IMR-90 (cell line): ENCODE results near the gene MORN4. TPM values are rescaled to one million over a fixed set of nuclear protein-coding genes. Genes with fewer than 3 reads are reported as not detected.
"Not testable (repeated sequence)": the region's sequence is repeated elsewhere in the genome, so short reads cannot be mapped to it uniquely, and the experiment has no call there.

Experiments used
- ATAC-seq: fragments of 200-7000 bp; cut with Tn5 transposase; 2 replicates; pipeline ENCODE4 v1.9.1; 2020; ENCODE audit warnings: low read depth, mild to moderate bottlenecking, moderate library complexity
- BruUV-seq: library from RNA; stranded (reverse); fragments of 400-500 nt; replicated peaks from 2 replicates; lab custom pipeline; 2021; lab: Mats Ljungman, UMichigan
- CTCF ChIA-PET: fragments of 300-600 bp; formaldehyde crosslinking; extraction: SDS; loops from one replicate; lab custom pipeline; 2021; ENCODE audit warnings: antibody characterized with exemption; lab: Yijun Ruan, JAX
- POLR2A ChIA-PET: fragments of 300-600 bp; sonication (Branson Sonifier 250); formaldehyde crosslinking; loops from one replicate; lab custom pipeline; 2022; ENCODE audit warnings: antibody characterized with exemption; ENCODE audit not compliant: unreplicated experiment; lab: Charles Lee
- DNase-seq: peaks from one replicate; pipeline ENCODE4 v3.0.0; 2013
- H2AFZ ChIP-seq: replicated peaks from 2 replicates; pipeline ENCODE3; 2013; ENCODE audit warnings: low read length, mild to moderate bottlenecking; ENCODE audit not compliant: poor library complexity
- H2AK5ac ChIP-seq: 2 replicates; pipeline ENCODE4 v1.6.1; 2013; ENCODE audit warnings: low read depth, low read length, inconsistent platforms
- H2AK9ac ChIP-seq: replicated peaks from 2 replicates; pipeline ENCODE3; 2013; ENCODE audit warnings: mild to moderate bottlenecking, low read depth, low read length, moderate library complexity; ENCODE audit not compliant: poor library complexity
- H2BK120ac ChIP-seq: 2 replicates; pipeline ENCODE4 v1.6.1; 2013; ENCODE audit warnings: low read depth, low read length, inconsistent platforms
- H2BK15ac ChIP-seq: 3 replicates; pipeline ENCODE4 v1.6.1; 2013; ENCODE audit warnings: low read depth, low read length, inconsistent platforms
- H2BK20ac ChIP-seq: 2 replicates; pipeline ENCODE4 v1.6.1; 2013; ENCODE audit warnings: low read depth, mild to moderate bottlenecking, inconsistent platforms, low read length, moderate library complexity
- H2BK5ac ChIP-seq: 2 replicates; pipeline ENCODE4 v1.6.1; 2013; ENCODE audit warnings: mild to moderate bottlenecking, low read depth, low read length, inconsistent platforms; ENCODE audit not compliant: poor library complexity, severe bottlenecking
- H3K14ac ChIP-seq: replicated peaks from 2 replicates; pipeline ENCODE4 v1.6.1; 2013; ENCODE audit warnings: low read depth, low read length, inconsistent platforms
- H3K18ac ChIP-seq: 2 replicates; pipeline ENCODE4 v1.6.1; 2013; ENCODE audit warnings: low read depth, low read length, control low read depth
- H3K23ac ChIP-seq: 2 replicates; pipeline ENCODE4 v1.6.1; 2013; ENCODE audit warnings: low read depth, low read length, inconsistent platforms
- H3K27ac ChIP-seq: 2 replicates; pipeline ENCODE4 v1.5.1; 2013; ENCODE audit warnings: mild to moderate bottlenecking, control low read depth, low read length; ENCODE audit not compliant: insufficient read depth
- H3K27me3 ChIP-seq: 2 replicates; pipeline ENCODE4 v1.6.1; 2013; ENCODE audit warnings: low read length; ENCODE audit not compliant: control insufficient read depth, insufficient read depth
- H3K36me3 ChIP-seq: 2 replicates; pipeline ENCODE4 v1.6.1; 2013; ENCODE audit warnings: low read length, mixed read lengths; ENCODE audit not compliant: control insufficient read depth, insufficient read depth
- H3K4ac ChIP-seq: 2 replicates; pipeline ENCODE4 v1.6.1; 2013; ENCODE audit warnings: low read depth, low read length, inconsistent platforms
- H3K4me1 ChIP-seq: 2 replicates; pipeline ENCODE4 v1.6.1; 2013; ENCODE audit warnings: low read length, mixed read lengths; ENCODE audit not compliant: control insufficient read depth, insufficient read depth
- H3K4me2 ChIP-seq: 2 replicates; pipeline ENCODE4 v1.6.1; 2013; ENCODE audit warnings: low read depth, mild to moderate bottlenecking, control low read depth, low read length, moderate library complexity
- H3K4me3 ChIP-seq: 2 replicates; pipeline ENCODE4 v1.5.1; 2013; ENCODE audit warnings: low read depth, mild to moderate bottlenecking, control low read depth, low read length, moderate library complexity; ENCODE audit not compliant: insufficient read depth
- H3K56ac ChIP-seq: 2 replicates; pipeline ENCODE4 v1.6.1; 2013; ENCODE audit warnings: low read length, inconsistent platforms; ENCODE audit not compliant: insufficient read depth; ENCODE audit errors: extremely low read depth
- H3K79me1 ChIP-seq, 2 experiments: 2 replicates each; pipeline ENCODE4 v1.6.1; 2013; ENCODE audit warnings: low read length in 2 of 2, inconsistent platforms in 1 of 2, low read depth in 1 of 2
- H3K9ac ChIP-seq: 2 replicates; pipeline ENCODE4 v1.6.1; 2013; ENCODE audit warnings: low read depth, low read length, control low read depth
- H3K9me1 ChIP-seq: 2 replicates; pipeline ENCODE4 v1.6.1; 2013; ENCODE audit warnings: low read length, inconsistent platforms; ENCODE audit not compliant: insufficient read depth
- H3K9me3 ChIP-seq: 2 replicates; pipeline ENCODE4 v1.6.1; 2013; ENCODE audit warnings: low read length; ENCODE audit not compliant: control insufficient read depth, insufficient read depth
- H4K20me1 ChIP-seq: 2 replicates; pipeline ENCODE4 v1.6.1; 2013; ENCODE audit warnings: low read length, inconsistent platforms; ENCODE audit not compliant: insufficient read depth
- H4K5ac ChIP-seq: 2 replicates; pipeline ENCODE4 v1.6.1; 2013; ENCODE audit warnings: mild to moderate bottlenecking, low read depth, low read length, control low read depth
- H4K8ac ChIP-seq, 2 experiments: 2 replicates each; pipeline ENCODE4 v1.6.1; 2013; ENCODE audit warnings: low read depth in 2 of 2, low read length in 2 of 2, control low read depth in 1 of 2, inconsistent platforms in 1 of 2
- H4K91ac ChIP-seq: 2 replicates; pipeline ENCODE4 v1.6.1; 2013; ENCODE audit warnings: low read depth, low read length, inconsistent platforms; ENCODE audit not compliant: insufficient read depth
- WGBS, 2 experiments: methylation state at CpG; one replicate each; pipeline versions ENCODE4 v1.1.5 to v1.1.7; 2013; ENCODE audit warnings: missing lambda C conversion rate in 2 of 2; ENCODE audit not compliant: insufficient read length in 1 of 2; ENCODE audit errors: extremely low coverage in 2 of 2; 5-methylcytosine and 5-hydroxymethylcytosine counted together
- dilution Hi-C: fragments of 300-500 bp; cut with HindIII; formaldehyde crosslinking; loops from one replicate; pipeline ENCODE4 v1.14.3; 2018; ENCODE audit warnings: low sequenced_read_pairs; ENCODE audit not compliant: unreplicated experiment
- in situ Hi-C: fragments of 300-500 bp; cut with MboI; formaldehyde crosslinking; loops from 3 replicates; pipeline ENCODE4 v1.14.3; 2019; ENCODE audit warnings: low sequenced_read_pairs, inconsistent platforms, mixed read lengths
- intact Hi-C: fragments of 100-400 bp; cut with micrococcal nuclease; formaldehyde crosslinking; loops from 2 replicates; pipeline ENCODE4 v1.10.0; 2022
- polyA plus RNA-seq, 3 experiments: library from polyadenylated mRNA; depleted of rRNA; stranded (reverse); fragments of >200 nt; gene quantifications; 2 replicates each; pipeline ENCODE4 v1.2.3, GENCODE V29; 2012; ENCODE audit warnings: low replicate concordance in 1 of 3
- total RNA-seq: library from RNA; depleted of rRNA; stranded (reverse); fragments of >200 nt; gene quantifications from 2 replicates; pipeline ENCODE4 v1.2.3, GENCODE V29; 2012

The MORN4 gene
- total and polyA plus RNA-seq, 2 of the 4 experiments (the other 2 are of a cell fraction): 3.2 to 8.4 TPM

DNA sequence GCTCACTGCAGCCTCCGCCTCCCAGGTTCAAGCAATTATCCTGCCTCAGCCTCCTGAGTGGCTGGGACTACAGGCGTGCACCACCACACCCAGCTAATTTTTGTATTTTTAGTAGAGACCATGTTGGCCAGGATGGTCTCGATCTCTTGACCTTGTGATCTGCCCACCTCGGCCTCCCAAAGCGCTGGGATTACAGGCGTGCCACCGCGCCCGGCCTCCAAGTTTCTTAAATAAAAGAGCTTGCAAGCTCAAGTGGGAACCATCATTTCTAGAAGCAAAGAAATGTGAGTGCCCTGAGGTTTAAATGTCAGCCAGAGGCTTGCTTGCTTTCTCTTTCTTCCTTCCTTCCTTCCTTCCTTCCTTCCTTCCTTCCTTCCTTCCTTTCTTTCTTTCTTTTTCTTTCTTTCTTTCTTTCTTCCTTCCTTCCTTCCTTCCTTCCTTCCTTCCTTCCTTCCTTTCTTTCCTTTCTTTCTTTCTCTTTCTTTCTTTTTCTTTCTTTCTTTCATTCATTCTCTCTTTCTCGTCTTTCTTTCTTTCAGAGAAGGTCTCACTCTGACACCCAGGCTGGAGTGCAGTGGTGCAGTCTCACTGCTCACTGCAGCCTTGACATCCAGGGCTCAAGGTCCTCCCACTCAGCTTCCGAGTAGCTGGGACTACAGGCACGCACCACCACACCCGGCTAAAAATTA, 9.3 kb upstream of the MORN4 start:
- H3K4ac ChIP-seq, H3K9ac ChIP-seq, H2BK5ac ChIP-seq, H2BK15ac ChIP-seq, H2BK120ac ChIP-seq, H3K9me3 ChIP-seq, in situ Hi-C loops, H3K4me2 ChIP-seq, H2AK5ac ChIP-seq, H2AK9ac ChIP-seq, dilution Hi-C loops, H3K23ac ChIP-seq, H4K91ac ChIP-seq, H3K14ac ChIP-seq, H2BK20ac ChIP-seq, BruUV-seq, DNase-seq, H2AFZ ChIP-seq, H3K4me3 ChIP-seq, ATAC-seq, H3K27me3 ChIP-seq, H3K27ac ChIP-seq, H3K56ac ChIP-seq, H3K18ac ChIP-seq, H4K8ac ChIP-seq, H3K4me1 ChIP-seq, H3K9me1 ChIP-seq, H4K5ac ChIP-seq, POLR2A ChIA-PET: not testable (repeated sequence)
- WGBS, 2 experiments: 100% methylated on average over 1 of the region's 13 CpGs
- Histone ChIP-seq H3K79me1 (peaks cover 10 to 45% of the 10 kb centered on the region in 2 experiments; a peak in 3 of 4 replicates), H3K36me3 (peaks cover 12% of the 10 kb centered on the region), H4K20me1 (peaks cover 12% of the 10 kb centered on the region; the same call in 1 of the 2 replicates)
- intact Hi-C loops: loop anchor here (5.0 kb wide), 1 partner anchor 145 kb away; the partner anchor contains the start of genes MMS19 and UBTD1
- CTCF ChIA-PET: interaction anchor here (0.7 kb wide), 1 partner anchor 90 kb away, joined by 5 read pairs; no protein-coding TSS in a partner anchor
